ENCODE measurements around the gene ANXA7. TPM values are rescaled to one million over a fixed set of nuclear protein-coding genes. Genes with fewer than 3 reads are reported as not detected.

The ANXA7 gene
- total and polyA plus RNA-seq, 5 donors, result 78.6 to 122 (median 108) TPM

GRCh38 chr10:73433538-73433867 lies 19.6 kb upstream of the ANXA7 start, which contains the start of gene MSS51:
MSS51 (minus strand) TSS chr10:73433561; CDS start chr10:73428284, 5,277 bp downstream.
- H3K27me3 ChIP-seq (ENCODE audit: control insufficient read depth, insufficient read depth), result no peaks in the 10 kb centered on the region
- H3K4me1 ChIP-seq (ENCODE audit: control insufficient read depth, insufficient read depth, low read length), result no peaks in the 10 kb centered on the region
- H3K4me3 ChIP-seq (ENCODE audit: low read length), result no peak within 1 kb of the TSS
- no peak for DNase-seq
- no peaks in the 10 kb centered on the region for H3K9me3 ChIP-seq (ENCODE audit: control insufficient read depth, low read length)
- no peak within 1 kb of the TSS for H3K27ac ChIP-seq (ENCODE audit: low read length)
- ATAC-seq, result peak; percentile 77 to 88
- intact Hi-C loops (cut with DNase I), result no loop called here

- intact Hi-C loops (cut with DNase I), result no loop called here
- ATAC-seq (no peak), DNase-seq (no peak)
- no peaks in the 10 kb centered on the region for H3K4me1 ChIP-seq (ENCODE audit: control insufficient read depth, insufficient read depth, low read length)
- no peaks in the 10 kb centered on the region for H3K9me3 ChIP-seq (ENCODE audit: control insufficient read depth, low read length)
- 51% methylated on average over 2 of the region's 2 CpGs for WGBS
- H3K27ac ChIP-seq (ENCODE audit: low read length), result no peak overlapping the region
- H3K27me3 ChIP-seq (ENCODE audit: control insufficient read depth, insufficient read depth), result no peaks in the 10 kb centered on the region
- H3K4me3 ChIP-seq (ENCODE audit: low read length), result no peak overlapping the region
Observed at GRCh38 chr10:73432646-73433537, 19.0 kb upstream of the ANXA7 start.

DNA sequence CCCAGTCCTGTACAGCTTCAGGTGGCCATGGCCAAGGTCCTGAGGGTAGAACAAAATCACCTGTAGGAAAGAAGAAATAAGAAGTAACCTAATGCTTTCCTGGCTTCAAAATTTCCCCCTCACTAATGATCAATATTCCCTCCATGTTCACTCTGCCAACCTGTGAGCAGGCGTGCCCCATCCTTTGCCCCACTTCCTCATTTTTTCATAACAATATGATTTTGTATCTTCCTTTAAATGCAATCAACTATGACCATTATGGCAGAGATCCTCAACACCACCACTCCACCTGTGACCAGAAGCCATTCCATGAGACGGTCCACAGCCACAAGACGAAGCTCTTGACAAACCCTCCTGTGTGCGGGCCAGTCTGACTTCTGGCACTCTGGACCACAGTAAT lies 12.5 kb upstream of the ANXA7 start:
- DNase-seq (no peak), ATAC-seq (no peak)
- WGBS, result 96% methylated on average over 4 of the region's 4 CpGs
- Histone ChIP-seq H3K9me3 (ENCODE audit: control insufficient read depth, low read length) (no peaks in the 10 kb centered on the region), H3K4me3 (ENCODE audit: low read length) (no peak overlapping the region), H3K27me3 (ENCODE audit: control insufficient read depth, insufficient read depth) (no peaks in the 10 kb centered on the region), H3K4me1 (ENCODE audit: control insufficient read depth, insufficient read depth, low read length) (no peaks in the 10 kb centered on the region), H3K27ac (ENCODE audit: low read length) (no peak overlapping the region)
- intact Hi-C loops (cut with DNase I), result no loop called here

DNA sequence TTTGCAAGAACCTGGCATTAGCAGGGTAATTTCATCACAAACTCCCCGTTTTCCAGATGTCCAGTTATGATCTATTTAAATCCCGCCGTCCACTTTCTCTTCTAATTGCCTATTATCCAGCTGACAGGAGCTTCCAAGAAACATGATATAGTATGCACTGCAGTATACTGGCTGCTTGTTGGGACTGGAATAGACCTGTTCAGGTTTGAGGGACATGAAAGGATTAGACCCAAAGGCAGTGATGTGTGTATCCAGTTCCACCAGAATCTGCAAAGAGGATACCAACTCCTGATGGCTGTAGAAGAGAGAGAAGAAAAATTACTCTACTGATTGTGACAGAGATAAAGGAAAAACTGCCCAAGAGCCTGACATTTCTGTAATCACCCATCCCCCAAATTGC lies 10.6 kb upstream of the ANXA7 start:
- Histone ChIP-seq H3K4me3 (ENCODE audit: low read length) (no peak overlapping the region), H3K9me3 (ENCODE audit: control insufficient read depth, low read length) (no peaks in the 10 kb centered on the region), H3K27me3 (ENCODE audit: control insufficient read depth, insufficient read depth) (no peaks in the 10 kb centered on the region), H3K4me1 (ENCODE audit: control insufficient read depth, insufficient read depth, low read length) (no peaks in the 10 kb centered on the region), H3K27ac (ENCODE audit: low read length) (no peak overlapping the region)
- 90% methylated on average over 3 of the region's 3 CpGs for WGBS
- ATAC-seq (no peak), DNase-seq (no peak)
- intact Hi-C loops (cut with DNase I), result no loop called here

GRCh38 chr10:73423309-73423708 lies 9.5 kb upstream of the ANXA7 start:
- H3K27ac ChIP-seq (ENCODE audit: low read length), result no peak overlapping the region
- ATAC-seq, result no peak
- no peaks in the 10 kb centered on the region for H3K9me3 ChIP-seq (ENCODE audit: control insufficient read depth, low read length)
- no peaks in the 10 kb centered on the region for H3K4me1 ChIP-seq (ENCODE audit: control insufficient read depth, insufficient read depth, low read length)
- DNase-seq, result no peak
- no peaks in the 10 kb centered on the region for H3K27me3 ChIP-seq (ENCODE audit: control insufficient read depth, insufficient read depth)
- H3K4me3 ChIP-seq (ENCODE audit: low read length), result no peak overlapping the region
- intact Hi-C loops (cut with DNase I), result no loop called here

- Histone ChIP-seq H3K9me3 (ENCODE audit: control insufficient read depth, low read length) (no peaks in the 10 kb centered on the region), H3K4me1 (ENCODE audit: control insufficient read depth, insufficient read depth, low read length) (no peaks in the 10 kb centered on the region), H3K4me3 (ENCODE audit: low read length) (no peak overlapping the region), H3K27ac (ENCODE audit: low read length) (no peak overlapping the region), H3K27me3 (ENCODE audit: control insufficient read depth, insufficient read depth) (no peaks in the 10 kb centered on the region)
- intact Hi-C loops (cut with DNase I), result no loop called here
- DNase-seq, result no peak
- WGBS, result 93% methylated on average over 3 of the region's 3 CpGs
- ATAC-seq, result no peak
Observed at GRCh38 chr10:73416571-73416970, 2.7 kb upstream of the ANXA7 start.

DNA sequence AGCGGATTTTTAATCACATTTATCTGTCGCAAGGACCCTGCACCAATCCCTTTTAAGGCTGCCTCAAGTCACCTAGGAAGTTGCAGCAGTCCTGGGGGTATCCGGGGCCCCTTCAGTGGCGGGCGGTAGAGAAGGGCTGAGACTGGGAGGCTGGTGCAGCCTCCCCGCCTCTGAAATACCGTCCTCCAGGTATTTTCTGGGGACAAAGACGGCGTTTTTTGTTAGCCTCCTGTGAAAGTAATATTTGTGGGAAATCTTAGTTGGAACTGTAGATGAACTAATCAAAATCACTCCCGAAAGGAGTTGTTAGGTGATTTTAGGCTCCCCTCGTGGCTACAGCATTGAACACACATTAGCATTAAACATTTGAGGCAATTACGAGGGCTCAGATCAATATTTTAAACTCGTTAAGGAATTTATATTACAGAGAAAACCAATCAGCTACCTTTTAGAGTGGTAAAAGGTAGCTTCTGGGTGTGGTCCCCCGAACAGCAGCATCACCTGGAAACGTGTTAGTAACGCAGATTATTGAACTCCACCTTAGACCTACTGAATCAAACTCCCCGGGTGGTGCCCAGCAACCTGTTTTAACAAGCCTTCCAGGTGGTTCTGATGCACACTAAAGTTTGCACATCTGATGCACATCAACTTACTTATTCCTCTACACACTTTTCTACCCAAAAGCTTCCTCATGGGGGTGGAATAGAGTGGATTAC lies 530 bp upstream of the ANXA7 start:
- Histone ChIP-seq H3K9me3 (ENCODE audit: control insufficient read depth, low read length) (no peaks in the 10 kb centered on the region), H3K27me3 (ENCODE audit: control insufficient read depth, insufficient read depth) (no peaks in the 10 kb centered on the region), H3K4me3 (ENCODE audit: low read length) (peak overlapping the region; percentile 67), H3K27ac (ENCODE audit: low read length) (peak overlapping the region; percentile 31), H3K4me1 (ENCODE audit: control insufficient read depth, insufficient read depth, low read length) (no peaks in the 10 kb centered on the region)
- WGBS, result 7% methylated on average over 17 of the region's 17 CpGs
- intact Hi-C loops (cut with DNase I), result no loop called here
- DNase-seq, result no peak
- ATAC-seq, result peak in 1 of 2 donors; percentile 50

DNA sequence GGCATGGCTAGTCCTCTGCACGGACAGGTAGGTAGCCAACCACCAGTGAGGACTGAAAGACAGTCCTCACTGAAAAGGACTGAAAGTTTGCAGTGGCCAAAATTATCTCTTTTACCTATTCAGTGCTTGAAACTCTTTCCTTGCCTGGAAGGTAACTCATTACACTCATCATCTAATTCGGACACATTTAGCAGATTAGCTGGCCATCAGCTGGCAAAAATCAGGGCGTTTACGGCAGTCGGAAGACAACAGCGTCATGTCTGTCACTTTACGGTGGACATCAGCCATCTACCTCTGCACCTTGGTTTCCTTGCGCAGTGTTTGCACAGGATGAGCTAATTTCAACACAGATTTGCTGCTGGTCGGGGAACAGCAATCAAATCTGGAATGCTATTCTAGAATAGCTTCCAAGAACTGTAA lies 740 bp downstream of the ANXA7 start:
- 2% methylated on average over 9 of the region's 9 CpGs for WGBS
- Histone ChIP-seq H3K4me1 (ENCODE audit: control insufficient read depth, insufficient read depth, low read length) (no peaks in the 10 kb centered on the region), H3K4me3 (ENCODE audit: low read length) (peak overlapping the region; percentile 67), H3K9me3 (ENCODE audit: control insufficient read depth, low read length) (no peaks in the 10 kb centered on the region), H3K27ac (ENCODE audit: low read length) (peak overlapping the region; percentile 86), H3K27me3 (ENCODE audit: control insufficient read depth, insufficient read depth) (no peaks in the 10 kb centered on the region)
- peak; percentile 18 to 31 for ATAC-seq
- intact Hi-C loops (cut with DNase I), result no loop called here
- DNase-seq, result no peak

DNA sequence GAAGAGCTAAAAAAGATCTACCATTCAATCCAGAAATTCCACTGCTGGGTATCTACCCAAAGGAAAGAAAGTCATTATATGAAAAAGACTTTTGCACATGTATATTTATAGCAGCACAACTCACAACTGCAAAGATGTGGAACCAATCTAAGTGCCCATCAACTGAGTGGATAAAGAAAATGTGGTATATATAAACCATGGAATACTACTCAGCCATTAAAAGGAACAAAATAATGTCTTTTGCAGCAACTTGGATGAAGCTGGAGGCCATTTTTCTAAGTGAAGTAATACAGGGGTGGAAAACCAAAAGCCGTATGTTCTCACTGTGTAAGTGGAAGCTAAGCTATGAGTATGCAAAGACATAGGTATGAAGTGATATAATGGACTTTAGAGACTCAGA lies 3.0 kb downstream of the ANXA7 start:
- Histone ChIP-seq H3K27me3 (ENCODE audit: control insufficient read depth, insufficient read depth) (no peaks in the 10 kb centered on the region), H3K4me1 (ENCODE audit: control insufficient read depth, insufficient read depth, low read length) (peaks cover 3% of the 10 kb centered on the region), H3K27ac (ENCODE audit: low read length) (no peak overlapping the region), H3K4me3 (ENCODE audit: low read length) (no peak overlapping the region), H3K9me3 (ENCODE audit: control insufficient read depth, low read length) (no peaks in the 10 kb centered on the region)
- ATAC-seq, result no peak
- no peak for DNase-seq
- 97% methylated on average over 1 of the region's 1 CpG for WGBS
- intact Hi-C loops (cut with DNase I), result no loop called here

DNA sequence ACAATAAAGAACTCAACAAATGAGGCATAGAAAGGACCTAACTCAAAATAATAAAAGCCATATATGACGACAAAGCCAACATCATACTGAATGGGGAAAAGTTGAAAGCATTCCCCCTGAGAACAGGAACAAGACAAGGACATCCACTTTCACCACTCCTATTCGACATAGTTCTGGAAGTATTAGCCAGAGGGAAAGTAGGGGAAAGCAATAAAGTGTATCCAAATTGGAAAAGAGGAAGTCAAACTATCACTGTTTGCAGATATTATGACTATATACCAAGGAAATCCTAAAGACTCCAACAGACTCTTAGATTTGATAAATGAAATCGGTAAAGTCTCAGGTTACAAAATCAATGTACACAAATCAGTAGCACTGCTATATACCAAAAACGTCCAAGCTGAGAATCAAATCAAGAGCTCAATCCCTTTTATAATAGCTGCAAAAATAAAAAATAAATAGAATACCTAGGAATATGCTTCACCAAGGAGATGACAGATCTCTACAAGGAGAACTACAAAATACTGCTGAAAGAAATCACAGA lies 4.8 kb downstream of the ANXA7 start:
- Histone ChIP-seq H3K27me3 (ENCODE audit: control insufficient read depth, insufficient read depth) (no peaks in the 10 kb centered on the region), H3K9me3 (ENCODE audit: control insufficient read depth, low read length) (no peaks in the 10 kb centered on the region), H3K4me1 (ENCODE audit: control insufficient read depth, insufficient read depth, low read length) (peaks cover 3% of the 10 kb centered on the region), H3K4me3 (ENCODE audit: low read length) (no peak overlapping the region), H3K27ac (ENCODE audit: low read length) (no peak overlapping the region)
- ATAC-seq (no peak), DNase-seq (no peak)
- intact Hi-C loops (cut with DNase I), result no loop called here
- 73% methylated on average over 4 of the region's 4 CpGs for WGBS

DNA sequence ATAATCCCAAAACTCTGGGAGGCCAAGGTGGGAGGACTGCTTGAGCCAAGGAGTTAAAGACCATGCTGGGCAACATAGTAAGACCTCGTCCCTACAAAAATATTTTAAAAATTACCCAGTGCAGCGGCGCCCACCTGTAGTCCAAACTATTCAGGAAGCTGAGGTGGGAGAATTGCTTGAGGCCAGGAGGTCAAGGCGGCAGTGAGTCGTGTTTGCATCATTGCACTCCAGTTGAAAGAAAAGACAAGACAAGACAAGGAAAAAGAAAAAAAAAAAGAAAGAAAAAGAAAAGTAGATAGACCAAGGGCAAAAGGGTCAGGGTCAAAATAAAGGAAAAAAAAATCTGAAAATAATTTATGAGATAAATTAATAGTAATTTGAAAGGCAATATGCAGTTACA lies 5.8 kb downstream of the ANXA7 start:
- no peak for DNase-seq
- Histone ChIP-seq H3K4me1 (ENCODE audit: control insufficient read depth, insufficient read depth, low read length) (peaks cover 5% of the 10 kb centered on the region), H3K4me3 (ENCODE audit: low read length) (no peak overlapping the region), H3K27ac (ENCODE audit: low read length) (no peak overlapping the region), H3K9me3 (ENCODE audit: control insufficient read depth, low read length) (no peaks in the 10 kb centered on the region), H3K27me3 (ENCODE audit: control insufficient read depth, insufficient read depth) (no peaks in the 10 kb centered on the region)
- no peak for ATAC-seq
- intact Hi-C loops (cut with DNase I), result no loop called here
- 93% methylated on average over 5 of the region's 5 CpGs for WGBS
